Right atrium auricular region (tissue), 2 donors: Measurements from ENCODE around the gene DQX1. TPM values are rescaled to one million over a fixed set of nuclear protein-coding genes. Genes with fewer than 3 reads are reported as not detected.
"Not testable (repeated sequence)": the region's sequence is repeated elsewhere in the genome, so short reads cannot be mapped to it uniquely, and the experiment has no call there.

Source experiments
- DNase-seq: peaks from one replicate; pipeline ENCODE4 v3.0.0-alpha.2; 2019; ENCODE audit warnings: low spot score
- H3K27ac ChIP-seq, 2 donors: fragments of 200-600 bp; sonication (generic); 1 replicate in 1 of 2; 2 replicates in 1 of 2; pipeline ENCODE4 v1.5.1; 2016 to 2019
- H3K27me3 ChIP-seq, 2 donors: fragments of 200-600 bp; sonication (generic); one replicate each; pipeline versions ENCODE4 v1.5.1 to v1.6.0; 2017 to 2019
- H3K36me3 ChIP-seq: fragments of 200-600 bp; sonication (generic); one replicate; pipeline ENCODE4 v1.5.1; 2016
- H3K4me1 ChIP-seq, 2 donors: fragments of 200-600 bp; sonication (generic); one replicate each; pipeline versions ENCODE4 v1.5.1 to v1.6.0; 2017 to 2019
- H3K4me3 ChIP-seq, 2 donors: fragments of 200-600 bp; sonication (generic); 1 replicate in 1 of 2; 2 replicates in 1 of 2; pipeline ENCODE4 v1.5.1; 2017 to 2019; ENCODE audit warnings: mild to moderate bottlenecking in 1 of 2, moderate library complexity in 1 of 2
- H3K9me3 ChIP-seq, 2 donors: fragments of 200-600 bp; sonication (generic); one replicate each; pipeline ENCODE4 v1.5.1; 2019
- total RNA-seq, 2 donors: library from RNA; depleted of rRNA; stranded (reverse); fragments of >200 nt; gene quantifications; one replicate each; pipeline ENCODE4 v1.1.0, GENCODE V29; 2016
- TF ChIP-seq, protein P1 (sequence below), 2 donors: fragments of 200-600 bp; sonication (generic); IDR thresholded peaks; one replicate each; pipeline ENCODE4 v1.5.1; 2019; ENCODE audit warnings: antibody characterized with exemption in 2 of 2

Gene DQX1
- total RNA-seq, 2 donors from 2014 or later = not detected

DNA sequence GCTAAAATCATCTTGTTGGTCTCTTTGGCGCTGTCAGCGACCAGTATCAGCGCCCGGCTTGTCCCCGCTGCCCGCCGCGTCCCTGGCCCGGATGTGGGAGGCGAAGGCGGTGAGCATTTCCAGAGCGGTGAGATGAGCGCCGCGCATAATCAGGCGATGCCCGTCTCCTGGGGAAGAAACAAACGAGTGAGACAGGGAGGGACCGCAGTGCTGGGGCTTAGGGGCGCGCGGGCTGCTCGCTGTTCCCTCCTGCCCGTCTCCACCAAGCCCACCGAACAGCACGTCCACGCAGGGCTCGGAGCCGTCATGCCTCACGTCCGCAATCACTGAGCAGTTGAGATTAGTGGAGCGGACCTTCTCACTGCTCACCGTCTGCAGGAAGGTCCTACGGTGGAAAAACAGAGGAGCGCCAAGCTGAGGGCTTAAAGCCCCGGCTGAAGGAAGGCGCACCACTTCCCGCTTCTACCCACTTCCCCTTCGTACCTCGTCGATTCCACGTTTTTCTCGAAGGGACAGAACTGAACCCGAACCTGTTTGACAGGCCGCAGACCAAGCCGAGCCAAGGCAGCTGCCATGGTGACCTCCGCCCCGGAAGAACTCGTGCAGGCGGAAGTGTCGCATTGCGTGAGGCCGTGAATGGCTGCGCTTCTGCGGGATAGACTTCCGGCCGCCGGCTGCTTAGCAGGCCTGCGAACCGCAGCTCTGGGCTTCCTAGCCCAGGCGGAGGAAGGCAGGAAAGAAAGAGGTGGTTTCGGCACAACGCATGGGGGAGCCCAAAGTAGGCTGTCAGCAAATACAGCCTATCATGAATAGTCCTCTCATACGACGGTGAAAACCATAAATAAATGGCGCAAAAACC lies 53.7 kb downstream of the DQX1 start, which contains the start of gene MRPL53:
MRPL53 (minus strand) TSS at position 595 of the 859 bp plus-strand sequence; CDS start at position 575, 20 bp downstream.
- Histone ChIP-seq H3K4me1 (peaks cover 0 to 20% of the 10 kb centered on the region in 2 donors), H3K27me3 (no peaks in the 10 kb centered on the region), H3K36me3 (peaks cover 15% of the 10 kb centered on the region), H3K4me3 (peak within 1 kb of the TSS; percentile 66 to 68), H3K27ac (peak within 1 kb of the TSS; percentile 79 to 90), H3K9me3 (no peaks in the 10 kb centered on the region)
- TF ChIP-seq, protein P1, sequence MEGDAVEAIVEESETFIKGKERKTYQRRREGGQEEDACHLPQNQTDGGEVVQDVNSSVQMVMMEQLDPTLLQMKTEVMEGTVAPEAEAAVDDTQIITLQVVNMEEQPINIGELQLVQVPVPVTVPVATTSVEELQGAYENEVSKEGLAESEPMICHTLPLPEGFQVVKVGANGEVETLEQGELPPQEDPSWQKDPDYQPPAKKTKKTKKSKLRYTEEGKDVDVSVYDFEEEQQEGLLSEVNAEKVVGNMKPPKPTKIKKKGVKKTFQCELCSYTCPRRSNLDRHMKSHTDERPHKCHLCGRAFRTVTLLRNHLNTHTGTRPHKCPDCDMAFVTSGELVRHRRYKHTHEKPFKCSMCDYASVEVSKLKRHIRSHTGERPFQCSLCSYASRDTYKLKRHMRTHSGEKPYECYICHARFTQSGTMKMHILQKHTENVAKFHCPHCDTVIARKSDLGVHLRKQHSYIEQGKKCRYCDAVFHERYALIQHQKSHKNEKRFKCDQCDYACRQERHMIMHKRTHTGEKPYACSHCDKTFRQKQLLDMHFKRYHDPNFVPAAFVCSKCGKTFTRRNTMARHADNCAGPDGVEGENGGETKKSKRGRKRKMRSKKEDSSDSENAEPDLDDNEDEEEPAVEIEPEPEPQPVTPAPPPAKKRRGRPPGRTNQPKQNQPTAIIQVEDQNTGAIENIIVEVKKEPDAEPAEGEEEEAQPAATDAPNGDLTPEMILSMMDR (IDR thresholded peaks at IDR 0.05) = no peak
- DNase-seq = peak; percentile 94

DNA sequence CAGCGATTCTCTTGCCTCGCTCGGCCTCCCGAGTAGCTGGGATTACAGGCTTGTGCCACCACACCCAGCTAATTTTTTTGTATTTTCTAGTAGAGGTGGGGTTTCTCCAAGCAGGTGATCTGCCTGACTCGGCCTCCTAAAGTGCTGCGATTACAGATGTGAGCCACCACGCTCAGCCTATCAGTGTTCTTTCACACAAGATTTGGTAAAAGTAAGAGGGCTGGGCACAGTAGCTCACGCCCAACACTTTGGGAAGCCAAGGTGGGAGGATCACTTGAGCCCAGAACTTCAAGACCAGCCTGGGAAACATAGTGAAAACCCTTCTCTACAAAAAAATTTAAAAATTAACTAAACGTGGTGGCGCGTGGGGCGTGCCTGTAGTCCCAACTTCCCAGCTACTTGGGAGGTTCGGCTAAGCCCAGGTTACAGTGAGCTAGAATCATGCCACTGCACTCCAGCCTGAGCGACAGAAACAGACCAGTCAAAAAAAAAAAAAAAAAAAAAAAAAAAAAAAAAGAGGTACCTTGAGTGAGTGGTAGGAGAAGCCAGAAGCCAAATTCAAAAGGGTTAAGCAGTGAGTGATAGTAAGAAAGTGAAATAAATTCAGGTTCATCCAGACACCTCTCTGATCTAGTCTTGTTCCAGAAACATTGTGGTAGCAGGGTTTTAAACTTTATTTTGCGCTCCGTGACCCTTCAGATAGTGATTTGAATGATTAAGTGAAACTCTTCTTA lies 54.5 kb downstream of the DQX1 start:
- Histone ChIP-seq H3K27me3 (no peaks in the 10 kb centered on the region), H3K9me3 (no peaks in the 10 kb centered on the region), H3K27ac (peak overlapping the region; percentile 79 to 90), H3K4me3 (peak overlapping the region; percentile 66 to 68), H3K36me3 (peaks cover 15% of the 10 kb centered on the region), H3K4me1 (peaks cover 0 to 20% of the 10 kb centered on the region in 2 donors)
- TF ChIP-seq, protein P1 (IDR thresholded peaks at IDR 0.05) = no peak
- no peak for DNase-seq

DNA sequence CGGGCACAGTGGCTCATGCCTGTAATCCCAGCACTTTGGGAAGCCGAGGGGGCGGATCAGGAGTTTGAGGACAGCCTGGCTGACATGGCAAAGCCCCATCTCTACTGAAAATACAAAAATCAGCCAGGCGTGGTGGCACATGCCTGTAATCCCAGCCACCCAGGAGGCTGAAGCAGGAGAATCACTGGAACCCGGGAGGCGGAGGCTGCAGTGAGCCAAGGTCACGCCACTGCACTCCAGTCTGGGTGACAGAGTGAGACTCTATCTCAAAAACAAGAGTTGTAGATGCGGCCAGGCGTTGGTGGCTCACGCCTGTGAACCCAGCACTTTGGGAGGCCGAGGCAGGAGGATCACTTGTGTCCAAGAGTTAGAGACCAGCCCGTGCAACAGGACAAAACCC lies 55.3 kb downstream of the DQX1 start:
- peaks cover 0 to 24% of the 10 kb centered on the region in 2 donors for H3K4me1 ChIP-seq
- H3K9me3 ChIP-seq, H3K4me3 ChIP-seq, DNase-seq, H3K27me3 ChIP-seq, H3K27ac ChIP-seq: not testable (repeated sequence)
- H3K36me3 ChIP-seq = peaks cover 15% of the 10 kb centered on the region

Other genes starting within 250 kb of the DQX1 start
- gene SLC4A5, start 182.8 kb downstream of the DQX1 start, total RNA-seq = 1 to 10 TPM in 1 of 2 donors, under 1 TPM in 1; 0.28 to 1.3 TPM
- gene DCTN1, start 145.9 kb downstream of the DQX1 start, total RNA-seq = 100 to 1,000 TPM in 1 of 2 donors, 10 to 100 TPM in 1; 86.5 to 102 TPM
- 1 to 10 TPM in 1 of 2 donors, under 1 TPM in 1; 0.94 to 1.0 TPM for gene C2orf81, start 104.6 kb downstream of the DQX1 start, total RNA-seq
- 1 to 10 TPM in 1 of 2 donors, under 1 TPM in 1; 0.67 to 7.5 TPM for gene WDR54, start 104.5 kb downstream of the DQX1 start, total RNA-seq
- 10 to 100 TPM; 10.4 to 15.3 TPM for gene RTKN, start 84.3 kb downstream of the DQX1 start, total RNA-seq
- 10 to 100 TPM; 10.4 to 14.6 TPM for gene INO80B, start 71.1 kb downstream of the DQX1 start, total RNA-seq
- 10 to 100 TPM; 43.0 to 57.4 TPM for gene WBP1, start 67.8 kb downstream of the DQX1 start, total RNA-seq
- 10 to 100 TPM; 22.6 to 26.1 TPM for gene MOGS, start 60.8 kb downstream of the DQX1 start, total RNA-seq
- gene MRPL53, start 53.6 kb downstream of the DQX1 start, total RNA-seq = 10 to 100 TPM; 19.8 to 81.4 TPM
- gene CCDC142, start 43.2 kb downstream of the DQX1 start, total RNA-seq = 10 to 100 TPM in 1 of 2 donors, 1 to 10 TPM in 1; 3.8 to 13.6 TPM
- 1 to 10 TPM; 9.1 to 9.6 TPM for gene TTC31, start 43.1 kb downstream of the DQX1 start, total RNA-seq
- 1 to 10 TPM in 1 of 2 donors, under 1 TPM in 1; 0.83 to 1.0 TPM for gene LBX2, start 26.6 kb downstream of the DQX1 start, total RNA-seq
- 10 to 100 TPM; 15.2 to 19.0 TPM for gene PCGF1, start 18.5 kb downstream of the DQX1 start, total RNA-seq
- not detected for gene TLX2, start 11.8 kb downstream of the DQX1 start, total RNA-seq
- 10 to 100 TPM; 55.2 to 80.9 TPM for gene AUP1, start 3.5 kb upstream of the DQX1 start, total RNA-seq
- 10 to 100 TPM; 16.0 to 27.3 TPM for gene HTRA2, start 3.7 kb upstream of the DQX1 start, total RNA-seq
- 1 to 10 TPM; 3.2 to 3.9 TPM for gene LOXL3, start 27.7 kb upstream of the DQX1 start, total RNA-seq
- gene DOK1, start 28.5 kb upstream of the DQX1 start, total RNA-seq = 10 to 100 TPM in 1 of 2 donors, 1 to 10 TPM in 1; 4.9 to 10.3 TPM
- gene M1AP, start 122.1 kb upstream of the DQX1 start, total RNA-seq = 10 to 100 TPM in 1 of 2 donors, not detected in 1; 10.3 TPM
- 1 to 10 TPM; 3.0 to 3.9 TPM for gene SEMA4F, start 128.0 kb upstream of the DQX1 start, total RNA-seq